Measurements from ENCODE around the gene RAP1GAP2. TPM values are rescaled to one million over a fixed set of nuclear protein-coding genes. Genes with fewer than 3 reads are reported as not detected.

Gene RAP1GAP2
- total and polyA plus RNA-seq, 2 of the 8 experiments (the other 6 are each of a cell fraction or from before 2014, with no cell fraction given), result 24.0 to 63.8 TPM

GRCh38 chr17:2865228-2865627 is 69.0 kb downstream of the RAP1GAP2 start:
- no peak overlapping the region for H3K27ac ChIP-seq (ENCODE audit: low read depth, low read length)
- no peak overlapping the region for H2BK120ac ChIP-seq (replicated peaks; ENCODE audit: low read depth, low read length)
- H4K20me1 ChIP-seq (replicated peaks in 1 of 2; ENCODE audit: control insufficient read depth in 1 of 2, insufficient read depth in 2 of 2, low read length in 2 of 2), result peaks cover 11 to 15% of the 10 kb centered on the region in 2 experiments
- H3K36me3 ChIP-seq (ENCODE audit: control insufficient read depth in 2 of 4, insufficient read depth in 4 of 4, low read length in 3 of 4), result no peaks in the 10 kb centered on the region
- TF ChIP-seq SAP30 (IDR thresholded peaks at IDR 0.05; ENCODE audit: insufficient read depth, insufficient replicate concordance, low read length), result no peak
- TF ChIP-seq SIN3A (conservative IDR thresholded peaks at IDR 0.05 in 1 of 2, IDR thresholded peaks at IDR 0.05 in 1 of 2; ENCODE audit: low read depth in 1 of 2, low read length in 2 of 2), result no peak
- no peak for TF ChIP-seq EP300 (IDR thresholded peaks at IDR 0.05; ENCODE audit: borderline replicate concordance in 1 of 2, low read depth in 2 of 2, low read length in 2 of 2)
- TF ChIP-seq POLR2AphosphoS5 (IDR thresholded peaks at IDR 0.05; ENCODE audit: low read depth, low read length), result no peak
- TF ChIP-seq HDAC6 (IDR thresholded peaks at IDR 0.05; ENCODE audit: low read depth, low read length), result no peak
- TF ChIP-seq CHD1 (IDR thresholded peaks at IDR 0.05; ENCODE audit: low read depth, low read length), result no peak
- TF ChIP-seq CTBP2 (IDR thresholded peaks at IDR 0.05; ENCODE audit: borderline replicate concordance, insufficient read depth, insufficient read length, low read length), result no peak
- TF ChIP-seq, protein P1, sequence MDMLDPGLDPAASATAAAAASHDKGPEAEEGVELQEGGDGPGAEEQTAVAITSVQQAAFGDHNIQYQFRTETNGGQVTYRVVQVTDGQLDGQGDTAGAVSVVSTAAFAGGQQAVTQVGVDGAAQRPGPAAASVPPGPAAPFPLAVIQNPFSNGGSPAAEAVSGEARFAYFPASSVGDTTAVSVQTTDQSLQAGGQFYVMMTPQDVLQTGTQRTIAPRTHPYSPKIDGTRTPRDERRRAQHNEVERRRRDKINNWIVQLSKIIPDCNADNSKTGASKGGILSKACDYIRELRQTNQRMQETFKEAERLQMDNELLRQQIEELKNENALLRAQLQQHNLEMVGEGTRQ (IDR thresholded peaks at IDR 0.05; ENCODE audit: low read length), result no peak
- no peaks in the 10 kb centered on the region for H3K27me3 ChIP-seq (replicated peaks in 1 of 4; ENCODE audit: control insufficient read depth in 3 of 4, extremely low read depth in 1 of 4, insufficient read depth in 3 of 4, low read length in 3 of 4)
- H4K5ac ChIP-seq (ENCODE audit: insufficient read length, low read depth, low read length), result no peak overlapping the region
- peaks cover 5 to 70% of the 10 kb centered on the region in 2 experiments; a peak in 3 of 4 replicates for H3K79me2 ChIP-seq (ENCODE audit: control insufficient read depth in 1 of 2, insufficient read depth in 2 of 2, low read length in 2 of 2)
- 94% methylated on average over 3 of the region's 3 CpGs; no CpG with 5 or more reads in 1 of the 2 experiments for WGBS, 2 experiments (ENCODE audit: extremely low coverage in 1 of 2, insufficient coverage in 1 of 2, insufficient read length in 1 of 2, insufficient replicate concordance in 2 of 2, low coverage in 1 of 2, low lambda C conversion rate in 2 of 2, missing lambda C conversion rate in 1 of 2)
- no peak overlapping the region for H3K56ac ChIP-seq (replicated peaks; ENCODE audit: insufficient read length, low read depth, low read length)
- no peak overlapping the region for H2AK5ac ChIP-seq (ENCODE audit: low read depth, low read length)
- no peak for FAIRE-seq
- H2BK12ac ChIP-seq (ENCODE audit: low read depth, low read length), result no peak overlapping the region
- no peak overlapping the region for H2BK15ac ChIP-seq (ENCODE audit: low read length)
- no peak overlapping the region for H3K9ac ChIP-seq (replicated peaks in 1 of 4; ENCODE audit: extremely low read depth in 1 of 4, low read depth in 3 of 4, low read length in 3 of 4)
- H3K4me3 ChIP-seq (ENCODE audit: extremely low read depth in 1 of 4, insufficient read depth in 2 of 4, low read depth in 3 of 4, low read length in 4 of 4), result no peak overlapping the region
- no peaks in the 10 kb centered on the region for H3K23me2 ChIP-seq (ENCODE audit: low read depth, low read length)
- DNase-seq (ENCODE audit: low read depth in 1 of 2, low spot score in 2 of 2), result no peak
- no peak overlapping the region for H4K8ac ChIP-seq (ENCODE audit: extremely low read depth, insufficient read depth, low read length)
- peaks cover 5 to 29% (median 20%) of the 10 kb centered on the region in 4 experiments for H3K4me1 ChIP-seq (replicated peaks in 1 of 4; ENCODE audit: control insufficient read depth in 3 of 4, insufficient read depth in 4 of 4, low read length in 3 of 4)
- CTCF ChIA-PET (ENCODE audit: partially characterized antibody), result interaction anchor here (0.7 to 6.9 kb wide), 6 partner anchors 10 to 65 kb away, joined by 3 to 50 read pairs (median 5); no protein-coding TSS in a partner anchor
- H3K23ac ChIP-seq (ENCODE audit: insufficient read length), result no peak overlapping the region
- peaks cover 21% of the 10 kb centered on the region for H3K79me1 ChIP-seq (ENCODE audit: low read depth, low read length)
- no peak overlapping the region for H3K4ac ChIP-seq (replicated peaks; ENCODE audit: insufficient read length, low read depth, low read length)
- H2AFZ ChIP-seq (ENCODE audit: low read length), result no peak overlapping the region
- no peak overlapping the region for H2BK20ac ChIP-seq (ENCODE audit: low read length)
- no peak overlapping the region for H2BK5ac ChIP-seq (ENCODE audit: low read depth, low read length)
- H3K9me3 ChIP-seq (ENCODE audit: insufficient read depth in 2 of 2, low read depth in 1 of 2, low read length in 1 of 2), result no peaks in the 10 kb centered on the region
- POLR2A ChIA-PET (ENCODE audit: partially characterized antibody), result interaction anchor here (1.2 to 3.7 kb wide), 3 partner anchors 8 to 13 kb away, joined by 3 to 11 read pairs (median 7); no protein-coding TSS in a partner anchor
- no peak overlapping the region for H3K14ac ChIP-seq (ENCODE audit: insufficient read length)
- H4K91ac ChIP-seq (replicated peaks; ENCODE audit: insufficient read length, low read length), result no peak overlapping the region
- no peak overlapping the region for H3K18ac ChIP-seq (ENCODE audit: extremely low read depth, low read length)
- no peak overlapping the region for H3K4me2 ChIP-seq (ENCODE audit: insufficient read depth in 1 of 2, low read depth in 2 of 2, low read length in 2 of 2)
